ENCODE results near the gene WDR33. TPM values are rescaled to one million over a fixed set of nuclear protein-coding genes. Genes with fewer than 3 reads are reported as not detected.

Gene WDR33
- total and polyA plus RNA-seq, 2 of the 13 experiments (the other 11 are each of a cell fraction or from before 2014, with no cell fraction given), result 54.9 to 78.2 TPM

DNA sequence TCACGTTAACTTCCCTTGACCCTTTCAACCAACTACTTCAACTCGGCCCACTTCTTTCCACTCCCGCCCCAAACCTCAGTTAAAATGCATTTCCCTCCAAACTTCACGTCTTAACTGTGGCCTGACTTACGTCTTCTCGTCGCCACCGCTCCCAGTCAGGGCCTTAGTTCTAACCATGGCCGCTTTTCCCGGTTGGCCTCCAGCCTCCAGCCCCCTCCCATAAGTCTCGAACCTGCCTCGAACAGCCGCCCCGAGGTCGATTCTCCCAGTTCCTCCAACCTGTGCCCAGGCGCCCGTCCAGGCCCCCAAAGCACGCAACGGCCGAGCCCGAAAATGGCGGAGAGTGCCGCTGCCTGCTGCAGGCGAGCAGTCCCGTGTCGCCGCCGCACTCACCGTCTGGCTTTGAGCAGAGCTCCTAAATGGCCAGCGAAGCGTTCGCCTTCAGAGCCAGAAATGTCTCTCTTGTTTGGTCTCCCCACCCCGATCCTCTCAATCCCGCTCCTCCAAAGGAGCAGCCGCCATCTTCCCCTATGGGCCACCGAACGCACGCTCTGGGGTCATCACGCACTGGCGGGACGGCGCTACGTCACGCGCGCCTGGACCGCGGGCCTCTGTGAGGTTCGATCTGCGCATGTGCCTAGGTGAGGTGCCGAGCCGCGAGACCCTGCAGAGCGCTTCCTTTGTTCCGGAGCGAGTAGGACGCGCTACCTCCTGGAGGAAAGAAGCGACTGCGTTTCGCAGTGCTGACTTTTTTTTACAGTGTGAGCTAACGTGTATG is at the start of gene WDR33 (continued):
- TF ChIP-seq, protein P1, sequence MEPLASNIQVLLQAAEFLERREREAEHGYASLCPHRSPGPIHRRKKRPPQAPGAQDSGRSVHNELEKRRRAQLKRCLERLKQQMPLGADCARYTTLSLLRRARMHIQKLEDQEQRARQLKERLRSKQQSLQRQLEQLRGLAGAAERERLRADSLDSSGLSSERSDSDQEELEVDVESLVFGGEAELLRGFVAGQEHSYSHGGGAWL (CRISPR knock-in tag; IDR thresholded peaks at IDR 0.05), result peak; percentile 95
- no peak for TF ChIP-seq NFIC (IDR thresholded peaks at IDR 0.05; ENCODE audit: low read length)
- TF ChIP-seq ZSCAN12 (CRISPR knock-in tag; IDR thresholded peaks at IDR 0.05), result no peak
- TF ChIP-seq, protein P2, sequence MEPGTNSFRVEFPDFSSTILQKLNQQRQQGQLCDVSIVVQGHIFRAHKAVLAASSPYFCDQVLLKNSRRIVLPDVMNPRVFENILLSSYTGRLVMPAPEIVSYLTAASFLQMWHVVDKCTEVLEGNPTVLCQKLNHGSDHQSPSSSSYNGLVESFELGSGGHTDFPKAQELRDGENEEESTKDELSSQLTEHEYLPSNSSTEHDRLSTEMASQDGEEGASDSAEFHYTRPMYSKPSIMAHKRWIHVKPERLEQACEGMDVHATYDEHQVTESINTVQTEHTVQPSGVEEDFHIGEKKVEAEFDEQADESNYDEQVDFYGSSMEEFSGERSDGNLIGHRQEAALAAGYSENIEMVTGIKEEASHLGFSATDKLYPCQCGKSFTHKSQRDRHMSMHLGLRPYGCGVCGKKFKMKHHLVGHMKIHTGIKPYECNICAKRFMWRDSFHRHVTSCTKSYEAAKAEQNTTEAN (CRISPR knock-in tag; conservative IDR thresholded peaks at IDR 0.05), result peak; percentile 29; the same call in 1 of the 2 replicates
- TF ChIP-seq ZSCAN25 (CRISPR knock-in tag; IDR thresholded peaks at IDR 0.05), result peak; percentile 47; the same call in 1 of the 2 replicates
- TF ChIP-seq, protein P3, sequence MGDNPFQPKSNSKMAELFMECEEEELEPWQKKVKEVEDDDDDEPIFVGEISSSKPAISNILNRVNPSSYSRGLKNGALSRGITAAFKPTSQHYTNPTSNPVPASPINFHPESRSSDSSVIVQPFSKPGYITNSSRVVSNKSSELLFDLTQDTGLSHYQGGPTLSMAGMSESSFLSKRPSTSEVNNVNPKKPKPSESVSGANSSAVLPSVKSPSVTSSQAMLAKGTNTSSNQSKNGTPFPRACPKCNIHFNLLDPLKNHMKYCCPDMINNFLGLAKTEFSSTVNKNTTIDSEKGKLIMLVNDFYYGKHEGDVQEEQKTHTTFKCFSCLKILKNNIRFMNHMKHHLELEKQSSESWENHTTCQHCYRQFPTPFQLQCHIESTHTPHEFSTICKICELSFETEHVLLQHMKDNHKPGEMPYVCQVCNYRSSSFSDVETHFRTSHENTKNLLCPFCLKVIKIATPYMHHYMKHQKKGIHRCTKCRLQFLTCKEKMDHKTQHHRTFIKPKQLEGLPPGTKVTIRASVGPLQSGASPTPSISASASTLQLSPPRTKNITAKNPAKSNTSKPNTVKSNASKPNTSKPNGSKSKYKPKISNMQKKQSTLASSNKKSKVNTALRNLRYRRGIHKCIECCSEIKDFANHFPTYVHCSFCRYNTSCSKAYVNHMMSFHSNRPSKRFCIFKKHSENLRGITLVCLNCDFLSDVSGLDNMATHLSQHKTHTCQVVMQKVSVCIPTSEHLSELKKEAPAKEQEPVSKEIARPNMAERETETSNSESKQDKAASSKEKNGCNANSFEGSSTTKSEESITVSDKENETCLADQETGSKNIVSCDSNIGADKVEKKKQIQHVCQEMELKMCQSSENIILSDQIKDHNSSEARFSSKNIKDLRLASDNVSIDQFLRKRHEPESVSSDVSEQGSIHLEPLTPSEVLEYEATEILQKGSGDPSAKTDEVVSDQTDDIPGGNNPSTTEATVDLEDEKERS (CRISPR knock-in tag; IDR thresholded peaks at IDR 0.05), result peak; percentile 95
- peak; percentile 72; the same call in 1 of the 2 replicates for TF ChIP-seq MYNN (CRISPR knock-in tag; IDR thresholded peaks at IDR 0.05; ENCODE audit: low read depth)
- TF ChIP-seq MEF2D (CRISPR knock-in tag; IDR thresholded peaks at IDR 0.05), result peak; percentile 69; the same call in 1 of the 2 replicates
- peak; percentile 99 for TF ChIP-seq POLR2G (IDR thresholded peaks at IDR 0.05; ENCODE audit: low read depth, low read length)
- TF ChIP-seq ZNF124 (CRISPR knock-in tag; IDR thresholded peaks at IDR 0.05), result peak; percentile 97; the same call in 1 of the 2 replicates
- TF ChIP-seq ZNF20 (CRISPR knock-in tag; IDR thresholded peaks at IDR 0.05), result no peak
- TF ChIP-seq RBAK (CRISPR knock-in tag; IDR thresholded peaks at IDR 0.05), result peak; percentile 32; the same call in 1 of the 2 replicates
- TF ChIP-seq, protein P4, sequence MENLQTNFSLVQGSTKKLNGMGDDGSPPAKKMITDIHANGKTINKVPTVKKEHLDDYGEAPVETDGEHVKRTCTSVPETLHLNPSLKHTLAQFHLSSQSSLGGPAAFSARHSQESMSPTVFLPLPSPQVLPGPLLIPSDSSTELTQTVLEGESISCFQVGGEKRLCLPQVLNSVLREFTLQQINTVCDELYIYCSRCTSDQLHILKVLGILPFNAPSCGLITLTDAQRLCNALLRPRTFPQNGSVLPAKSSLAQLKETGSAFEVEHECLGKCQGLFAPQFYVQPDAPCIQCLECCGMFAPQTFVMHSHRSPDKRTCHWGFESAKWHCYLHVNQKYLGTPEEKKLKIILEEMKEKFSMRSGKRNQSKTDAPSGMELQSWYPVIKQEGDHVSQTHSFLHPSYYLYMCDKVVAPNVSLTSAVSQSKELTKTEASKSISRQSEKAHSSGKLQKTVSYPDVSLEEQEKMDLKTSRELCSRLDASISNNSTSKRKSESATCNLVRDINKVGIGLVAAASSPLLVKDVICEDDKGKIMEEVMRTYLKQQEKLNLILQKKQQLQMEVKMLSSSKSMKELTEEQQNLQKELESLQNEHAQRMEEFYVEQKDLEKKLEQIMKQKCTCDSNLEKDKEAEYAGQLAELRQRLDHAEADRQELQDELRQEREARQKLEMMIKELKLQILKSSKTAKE (CRISPR knock-in tag; IDR thresholded peaks at IDR 0.05; ENCODE audit: borderline replicate concordance), result peak; percentile 76
- TF ChIP-seq ZNF713 (CRISPR knock-in tag; IDR thresholded peaks at IDR 0.05), result no peak
- TF ChIP-seq SPEN (CRISPR knock-in tag; IDR thresholded peaks at IDR 0.05; ENCODE audit: low read depth), result peak; percentile 98
- TF ChIP-seq, protein P5, sequence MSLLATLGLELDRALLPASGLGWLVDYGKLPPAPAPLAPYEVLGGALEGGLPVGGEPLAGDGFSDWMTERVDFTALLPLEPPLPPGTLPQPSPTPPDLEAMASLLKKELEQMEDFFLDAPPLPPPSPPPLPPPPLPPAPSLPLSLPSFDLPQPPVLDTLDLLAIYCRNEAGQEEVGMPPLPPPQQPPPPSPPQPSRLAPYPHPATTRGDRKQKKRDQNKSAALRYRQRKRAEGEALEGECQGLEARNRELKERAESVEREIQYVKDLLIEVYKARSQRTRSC (CRISPR knock-in tag; IDR thresholded peaks at IDR 0.05; ENCODE audit: low read depth), result peak; percentile 93
- TF ChIP-seq AGO1 (IDR thresholded peaks at IDR 0.05; ENCODE audit: low read depth, low read length, poor library complexity, severe bottlenecking), result peak; percentile 79
- TF ChIP-seq CHCHD3 (CRISPR knock-in tag; IDR thresholded peaks at IDR 0.05), result no peak; the same call in 1 of the 2 replicates
- TF ChIP-seq NONO (IDR thresholded peaks at IDR 0.05), result no peak
- peak; percentile 98 for TF ChIP-seq NONO (CRISPR knock-in tag; conservative IDR thresholded peaks at IDR 0.05)
- TF ChIP-seq ZNF431 (CRISPR knock-in tag; IDR thresholded peaks at IDR 0.05; ENCODE audit: borderline replicate concordance, low read depth), result peak; percentile 92
- TF ChIP-seq POGZ (CRISPR knock-in tag; IDR thresholded peaks at IDR 0.05), result peak; percentile 85
